PC-9 (cell line): ENCODE data around the gene SCUBE2. TPM values are rescaled to one million over a fixed set of nuclear protein-coding genes. Genes with fewer than 3 reads are reported as not detected.

ENCODE experiments used
- BruUV-seq: library from RNA; stranded (reverse); fragments of 400-500 nt; replicated peaks from 2 replicates; lab custom pipeline; 2021; lab: Mats Ljungman, UMichigan
- CTCF ChIA-PET: fragments of 300-600 bp; sonication (Branson Sonifier 250); formaldehyde crosslinking; loops from one replicate; lab custom pipeline; 2022; ENCODE audit warnings: antibody characterized with exemption; lab: Charles Lee
- POLR2A ChIA-PET: fragments of 300-600 bp; sonication (Branson Sonifier 250); formaldehyde crosslinking; loops from one replicate; lab custom pipeline; 2022; ENCODE audit warnings: antibody characterized with exemption; ENCODE audit not compliant: unreplicated experiment; lab: Charles Lee
- DNase-seq, 2 experiments: peaks; one replicate each; pipeline versions ENCODE4 v3.0.0 to v3.0.0-alpha.2; 2015 to 2022; ENCODE audit warnings: mixed read lengths in 1 of 2
- H2AFZ ChIP-seq: fragments of 200-600 bp; sonication (generic); 2 replicates; pipeline ENCODE4 v1.8.1; 2017; ENCODE audit warnings: antibody characterized with exemption
- H3F3A ChIP-seq: fragments of 200-600 bp; sonication (generic); 2 replicates; pipeline ENCODE4 v1.8.1; 2017; ENCODE audit warnings: antibody characterized with exemption, mild to moderate bottlenecking, low read depth; ENCODE audit not compliant: insufficient read depth
- H3K27ac ChIP-seq: fragments of 200-600 bp; sonication (generic); 2 replicates; pipeline ENCODE4 v1.6.1; 2016; ENCODE audit warnings: mixed run types
- H3K27me3 ChIP-seq: fragments of 200-600 bp; sonication (generic); 2 replicates; pipeline ENCODE4 v1.6.1; 2016; ENCODE audit warnings: low read depth, mixed run types; ENCODE audit not compliant: insufficient read depth
- H3K36me3 ChIP-seq: fragments of 200-600 bp; sonication (generic); 2 replicates; pipeline ENCODE4 v1.6.1; 2016; ENCODE audit warnings: low read depth, mixed run types
- H3K4me1 ChIP-seq: fragments of 200-600 bp; sonication (generic); replicated peaks from 2 replicates; pipeline ENCODE4 v1.6.1; 2016; ENCODE audit warnings: mixed run types; ENCODE audit not compliant: insufficient read depth
- H3K4me2 ChIP-seq: fragments of 200-600 bp; sonication (generic); 2 replicates; pipeline ENCODE4 v1.6.1; 2017; ENCODE audit warnings: mixed run types
- H3K4me3 ChIP-seq: fragments of 200-600 bp; sonication (generic); 2 replicates; pipeline ENCODE4 v1.6.1; 2016; ENCODE audit warnings: mixed run types
- H3K79me2 ChIP-seq: fragments of 200-600 bp; sonication (generic); 2 replicates; pipeline ENCODE4 v1.6.1; 2017; ENCODE audit warnings: low read depth, mixed run types
- H3K9me2 ChIP-seq: fragments of 200-600 bp; sonication (generic); 2 replicates; pipeline ENCODE4 v1.8.1; 2017; ENCODE audit warnings: mild to moderate bottlenecking; ENCODE audit not compliant: insufficient read depth
- H3K9me3 ChIP-seq: fragments of 200-600 bp; sonication (generic); 2 replicates; pipeline ENCODE4 v1.8.1; 2016; ENCODE audit warnings: low read depth; ENCODE audit not compliant: insufficient read depth
- H4K20me1 ChIP-seq: fragments of 200-600 bp; sonication (generic); 2 replicates; pipeline ENCODE4 v1.8.1; 2017; ENCODE audit not compliant: insufficient read depth
- EZH2 ChIP-seq: fragments of 200-600 bp; sonication (generic); IDR thresholded peaks from 2 replicates; pipeline ENCODE4 v1.8.0; 2017; ENCODE audit warnings: antibody characterized with exemption, low read depth
- intact Hi-C: fragments of 100-400 bp; cut with micrococcal nuclease; formaldehyde crosslinking; loops from one replicate; pipeline ENCODE4 v1.10.0; 2022; ENCODE audit not compliant: unreplicated experiment
- total RNA-seq: library from RNA; stranded (reverse); gene quantifications from 2 replicates; pipeline ENCODE4 v1.2.3, GENCODE V29; 2021
- TF ChIP-seq, protein P1 (sequence below): fragments of 200-600 bp; sonication (generic); conservative IDR thresholded peaks from 2 replicates; pipeline ENCODE4 v1.6.1; 2017; ENCODE audit warnings: mixed run types, antibody characterized with exemption, mild to moderate bottlenecking, moderate library complexity

Gene SCUBE2
- total RNA-seq, 1 experiment from 2014 or later = not detected

DNA sequence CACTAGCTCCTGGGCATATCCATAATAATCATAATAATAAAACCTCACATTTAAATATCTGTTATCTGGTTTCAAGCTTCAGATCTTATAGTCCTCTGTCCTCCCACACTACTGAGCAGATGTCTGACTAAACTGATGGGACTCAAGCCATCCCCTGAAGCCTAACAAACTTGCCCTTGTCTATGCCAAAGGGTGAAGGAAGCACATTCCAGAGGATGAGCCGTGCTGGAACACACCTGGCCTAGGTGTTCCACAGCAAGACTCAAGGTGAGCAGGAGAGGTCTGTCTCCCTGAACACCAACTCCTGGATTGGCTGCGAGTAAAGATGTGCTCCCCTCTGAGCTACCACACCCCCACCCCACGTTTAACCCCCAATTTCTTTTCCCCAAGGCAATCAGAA is 14.7 kb downstream of the SCUBE2 start:
- Histone ChIP-seq H3K9me2 (no peaks in the 10 kb centered on the region), H3K4me3 (no peak overlapping the region), H3K36me3 (no peaks in the 10 kb centered on the region), H4K20me1 (no peaks in the 10 kb centered on the region), H3F3A (no peaks in the 10 kb centered on the region), H3K79me2 (no peaks in the 10 kb centered on the region), H3K27me3 (no peaks in the 10 kb centered on the region), H3K4me1 (peaks cover 6% of the 10 kb centered on the region), H2AFZ (no peak overlapping the region), H3K9me3 (no peaks in the 10 kb centered on the region), H3K4me2 (no peak overlapping the region), H3K27ac (no peak overlapping the region)
- ChIA-PET POLR2A (interaction anchor here (0.6 to 0.7 kb wide), 2 partner anchors 82 to 294 kb away, joined by 3 read pairs; no protein-coding TSS in a partner anchor), CTCF (interaction anchor here (0.6 kb wide), 1 partner anchor 373 kb away, joined by 7 read pairs; no protein-coding TSS in a partner anchor)
- BruUV-seq = no TSS peak
- intact Hi-C loops = no loop called here
- DNase-seq = peak in 1 of 2 experiments; percentile 77
- TF ChIP-seq, protein P1, sequence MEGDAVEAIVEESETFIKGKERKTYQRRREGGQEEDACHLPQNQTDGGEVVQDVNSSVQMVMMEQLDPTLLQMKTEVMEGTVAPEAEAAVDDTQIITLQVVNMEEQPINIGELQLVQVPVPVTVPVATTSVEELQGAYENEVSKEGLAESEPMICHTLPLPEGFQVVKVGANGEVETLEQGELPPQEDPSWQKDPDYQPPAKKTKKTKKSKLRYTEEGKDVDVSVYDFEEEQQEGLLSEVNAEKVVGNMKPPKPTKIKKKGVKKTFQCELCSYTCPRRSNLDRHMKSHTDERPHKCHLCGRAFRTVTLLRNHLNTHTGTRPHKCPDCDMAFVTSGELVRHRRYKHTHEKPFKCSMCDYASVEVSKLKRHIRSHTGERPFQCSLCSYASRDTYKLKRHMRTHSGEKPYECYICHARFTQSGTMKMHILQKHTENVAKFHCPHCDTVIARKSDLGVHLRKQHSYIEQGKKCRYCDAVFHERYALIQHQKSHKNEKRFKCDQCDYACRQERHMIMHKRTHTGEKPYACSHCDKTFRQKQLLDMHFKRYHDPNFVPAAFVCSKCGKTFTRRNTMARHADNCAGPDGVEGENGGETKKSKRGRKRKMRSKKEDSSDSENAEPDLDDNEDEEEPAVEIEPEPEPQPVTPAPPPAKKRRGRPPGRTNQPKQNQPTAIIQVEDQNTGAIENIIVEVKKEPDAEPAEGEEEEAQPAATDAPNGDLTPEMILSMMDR = no peak
- TF ChIP-seq EZH2 = no peak

DNA sequence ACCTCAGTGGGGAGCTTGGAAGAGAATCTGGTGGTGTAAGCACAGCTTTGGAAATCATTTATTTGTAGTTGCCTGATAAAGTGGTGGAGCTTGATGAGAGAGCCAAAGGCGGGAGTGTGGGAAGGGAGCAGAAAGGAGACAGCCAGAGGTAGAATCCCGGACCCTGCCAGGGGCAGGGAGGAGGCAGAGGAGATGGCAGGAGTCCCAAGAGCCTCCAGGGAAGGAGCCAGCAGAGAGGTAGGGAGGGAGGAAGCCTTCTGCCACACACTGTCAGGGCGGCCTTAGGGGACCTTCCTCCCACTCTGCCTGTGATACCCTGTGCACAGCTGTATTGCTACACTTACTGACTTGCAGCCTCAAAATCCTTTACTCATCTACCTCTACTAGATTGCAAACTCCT is 15.4 kb downstream of the SCUBE2 start:
- H3K4me2 ChIP-seq = no peak overlapping the region
- H4K20me1 ChIP-seq = no peaks in the 10 kb centered on the region
- intact Hi-C loops = no loop called here
- ChIA-PET POLR2A (no interaction called here), CTCF (no interaction called here)
- no peak overlapping the region for H3K27ac ChIP-seq
- no peaks in the 10 kb centered on the region for H3K9me2 ChIP-seq
- H3F3A ChIP-seq = no peaks in the 10 kb centered on the region
- no peaks in the 10 kb centered on the region for H3K36me3 ChIP-seq
- DNase-seq = no peak
- H2AFZ ChIP-seq = no peak overlapping the region
- H3K9me3 ChIP-seq = no peaks in the 10 kb centered on the region
- peaks cover 6% of the 10 kb centered on the region for H3K4me1 ChIP-seq
- no peak for TF ChIP-seq EZH2
- TF ChIP-seq, protein P1 = no peak
- no TSS peak for BruUV-seq
- no peaks in the 10 kb centered on the region for H3K27me3 ChIP-seq
- no peak overlapping the region for H3K4me3 ChIP-seq
- no peaks in the 10 kb centered on the region for H3K79me2 ChIP-seq

DNA sequence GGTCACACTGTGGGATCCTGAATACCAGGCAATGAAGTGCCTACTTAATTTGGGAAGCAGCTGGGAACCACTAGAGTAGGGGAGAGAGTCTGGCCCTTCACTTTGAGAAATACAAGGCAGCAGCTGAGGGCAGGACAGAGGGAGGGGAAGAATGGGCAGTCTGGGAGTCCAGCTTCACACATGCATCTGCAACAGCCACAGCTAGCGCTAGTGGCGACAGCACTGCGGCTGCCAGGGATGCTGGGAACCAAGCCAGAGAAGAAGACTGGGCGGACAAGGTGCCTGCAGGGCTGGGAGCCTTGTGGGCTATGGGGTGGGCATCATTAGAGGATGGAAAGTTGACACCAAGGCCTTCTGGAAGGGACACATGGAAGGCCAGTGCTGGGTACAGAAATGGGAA is 15.8 kb downstream of the SCUBE2 start:
- POLR2A ChIA-PET = no interaction called here
- Histone ChIP-seq H3K4me2 (no peak overlapping the region), H3K4me3 (no peak overlapping the region), H3K4me1 (peaks cover 6% of the 10 kb centered on the region), H3K9me2 (no peaks in the 10 kb centered on the region), H3K27me3 (no peaks in the 10 kb centered on the region), H4K20me1 (no peaks in the 10 kb centered on the region), H2AFZ (no peak overlapping the region), H3K79me2 (no peaks in the 10 kb centered on the region), H3K27ac (no peak overlapping the region), H3F3A (no peaks in the 10 kb centered on the region), H3K36me3 (no peaks in the 10 kb centered on the region), H3K9me3 (no peaks in the 10 kb centered on the region)
- DNase-seq = no peak
- no TSS peak for BruUV-seq
- CTCF ChIA-PET = no interaction called here
- TF ChIP-seq, protein P1 = no peak
- TF ChIP-seq EZH2 = no peak
- intact Hi-C loops = no loop called here
